ENCODE results near the gene EMC8.

Gene EMC8

GRCh38 chr16:85752511-85753420, 46.6 kb downstream of the EMC8 start:
- peak; percentile 68 for DNase-seq

DNA sequence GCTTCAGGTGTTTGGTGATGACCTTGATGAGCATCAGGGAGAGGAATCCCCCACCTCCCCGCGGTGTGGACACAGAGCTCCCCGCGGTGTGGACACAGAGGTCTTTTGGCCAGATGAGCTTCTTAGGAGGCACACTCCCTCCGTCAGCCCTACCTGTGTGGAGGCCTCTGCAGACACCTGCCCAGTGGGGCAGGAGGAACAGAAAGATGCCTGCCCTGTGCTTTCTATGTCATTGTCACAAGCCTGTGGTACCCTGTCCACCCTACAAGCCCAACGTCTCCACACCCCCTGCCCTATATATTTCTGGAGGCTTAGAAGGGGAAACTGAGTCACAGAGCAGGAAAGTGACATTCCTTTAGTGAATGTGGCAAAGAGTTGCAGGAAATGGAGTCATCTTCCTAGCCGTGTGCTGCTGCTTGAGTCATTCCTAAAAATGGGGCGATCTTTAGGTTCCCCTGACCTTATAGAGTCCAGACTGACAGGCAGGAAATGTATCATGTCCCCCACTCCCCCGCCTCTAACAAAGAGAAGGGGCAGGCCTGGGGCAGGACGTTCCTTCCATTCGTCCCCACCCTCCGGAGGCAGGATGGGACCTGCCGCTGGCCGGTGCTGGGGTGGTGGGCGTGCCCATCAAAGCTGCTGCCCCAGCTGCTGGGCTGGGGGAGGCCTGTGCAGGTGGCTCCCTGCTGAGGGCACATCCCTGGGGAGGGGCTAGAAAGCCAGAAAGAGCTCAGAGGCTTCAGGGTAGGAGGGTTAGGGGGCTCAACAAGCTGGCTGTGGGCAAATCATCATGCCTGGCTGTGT, 47.4 kb downstream of the EMC8 start:
- no peak for DNase-seq

DNA sequence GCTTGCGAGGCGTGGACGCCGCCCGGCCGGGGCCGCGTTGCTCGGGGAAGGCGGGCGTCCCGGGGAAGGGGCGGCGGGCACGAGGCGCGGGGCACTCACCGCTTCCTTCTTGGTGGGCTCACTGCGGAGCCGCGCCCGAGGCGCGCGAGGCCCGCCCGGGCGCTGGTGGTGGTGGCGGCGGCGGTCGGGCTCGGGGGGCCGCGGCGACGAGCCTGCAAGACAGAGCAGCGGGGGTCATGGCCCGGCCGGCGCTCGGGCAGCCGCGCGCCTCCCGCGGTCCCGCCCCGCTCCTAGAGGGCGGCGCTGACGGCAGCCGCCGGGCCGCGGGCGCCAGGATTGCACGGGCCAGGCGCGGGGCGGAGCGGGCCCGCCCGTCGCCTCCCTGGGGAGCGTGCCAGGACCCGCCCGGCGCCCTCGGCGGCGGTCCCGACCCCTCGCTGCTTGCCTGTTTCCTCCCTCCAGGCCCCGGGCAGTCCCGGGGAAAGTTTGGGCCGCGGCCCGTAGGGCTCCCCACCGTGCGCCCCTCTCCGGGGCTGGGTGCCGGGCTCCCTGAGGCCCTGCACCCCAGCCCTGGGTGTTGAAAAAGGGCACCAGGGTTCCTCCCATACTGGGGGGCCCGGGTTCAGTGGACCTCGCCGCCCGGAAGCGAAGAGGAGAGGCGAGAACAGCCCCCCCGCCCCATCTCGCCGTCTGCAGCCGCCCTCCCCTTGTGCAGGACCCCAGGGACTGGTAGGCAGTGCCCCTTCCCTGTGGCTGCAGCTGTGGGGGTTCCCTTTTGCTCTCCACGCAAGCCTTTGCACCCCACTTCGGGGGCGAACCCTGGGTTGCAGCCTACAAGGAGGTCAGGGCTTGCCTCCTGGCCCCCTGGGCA, 48.3 kb downstream of the EMC8 start, which contains the start of gene C16orf74:
C16orf74 (minus strand) TSS at position 270 of the 871 bp plus-strand sequence. CDS start 15,879 bp downstream, outside the sequence.
- DNase-seq, result peak; percentile 46

- DNase-seq, result peak; percentile 27
Measured at GRCh38 chr16:85750146-85750826, 49.1 kb downstream of the EMC8 start.

DNA sequence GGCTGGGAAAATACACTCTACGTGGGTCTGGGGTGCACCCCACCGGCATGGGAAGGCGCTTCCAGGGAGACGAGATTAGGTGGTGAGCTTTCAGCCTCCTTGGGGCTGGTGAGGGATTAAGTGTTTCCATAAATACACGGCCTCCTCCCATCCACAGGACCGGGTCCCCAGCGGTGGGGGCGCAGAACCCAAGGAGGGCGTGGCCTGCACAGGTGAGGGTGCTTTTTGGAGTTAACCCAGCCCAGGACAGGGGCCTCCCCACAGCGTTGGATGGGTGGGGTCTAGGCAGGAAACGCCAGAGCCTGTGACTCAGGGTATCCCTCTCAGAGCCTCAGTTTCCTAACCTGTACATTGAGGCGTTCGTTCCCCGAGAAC, 49.6 kb downstream of the EMC8 start:
- DNase-seq, result no peak

DNA sequence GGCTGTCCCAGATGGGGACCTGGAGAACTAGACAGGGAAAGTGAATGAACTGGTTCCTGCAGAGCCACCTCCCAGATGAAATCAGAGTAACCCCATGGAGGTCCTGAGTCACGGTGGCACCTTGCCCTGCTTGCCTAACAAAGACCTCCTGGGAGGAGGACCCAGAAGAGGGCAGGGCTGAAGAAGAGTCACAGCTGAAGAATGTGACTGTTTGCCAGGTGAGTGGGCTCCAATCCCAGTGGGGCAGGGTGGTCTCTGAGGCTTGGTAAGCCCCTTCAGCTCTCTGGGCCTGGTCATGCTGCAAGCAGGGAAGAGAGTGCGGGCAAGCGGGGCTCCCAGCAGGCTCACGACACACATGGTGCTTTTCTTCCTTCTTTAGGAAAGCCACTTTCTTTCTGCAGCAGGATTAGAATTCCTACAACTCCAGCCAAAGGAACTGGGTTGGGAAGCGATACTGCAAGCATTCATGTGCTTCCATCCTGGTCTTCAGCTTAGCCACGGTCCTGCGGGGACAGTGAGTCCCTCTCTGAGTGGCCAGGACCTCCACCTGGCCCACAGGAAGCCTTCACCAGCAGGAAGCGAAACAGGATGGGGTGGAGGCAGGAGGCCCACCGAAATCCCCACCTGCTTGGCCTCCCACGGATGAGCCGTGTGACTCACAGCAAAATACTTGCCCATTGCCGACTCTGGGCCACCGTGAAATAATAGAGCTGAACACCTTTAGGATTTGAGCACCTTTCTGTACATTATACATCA, 52.7 kb downstream of the EMC8 start:
- no peak for DNase-seq

DNA sequence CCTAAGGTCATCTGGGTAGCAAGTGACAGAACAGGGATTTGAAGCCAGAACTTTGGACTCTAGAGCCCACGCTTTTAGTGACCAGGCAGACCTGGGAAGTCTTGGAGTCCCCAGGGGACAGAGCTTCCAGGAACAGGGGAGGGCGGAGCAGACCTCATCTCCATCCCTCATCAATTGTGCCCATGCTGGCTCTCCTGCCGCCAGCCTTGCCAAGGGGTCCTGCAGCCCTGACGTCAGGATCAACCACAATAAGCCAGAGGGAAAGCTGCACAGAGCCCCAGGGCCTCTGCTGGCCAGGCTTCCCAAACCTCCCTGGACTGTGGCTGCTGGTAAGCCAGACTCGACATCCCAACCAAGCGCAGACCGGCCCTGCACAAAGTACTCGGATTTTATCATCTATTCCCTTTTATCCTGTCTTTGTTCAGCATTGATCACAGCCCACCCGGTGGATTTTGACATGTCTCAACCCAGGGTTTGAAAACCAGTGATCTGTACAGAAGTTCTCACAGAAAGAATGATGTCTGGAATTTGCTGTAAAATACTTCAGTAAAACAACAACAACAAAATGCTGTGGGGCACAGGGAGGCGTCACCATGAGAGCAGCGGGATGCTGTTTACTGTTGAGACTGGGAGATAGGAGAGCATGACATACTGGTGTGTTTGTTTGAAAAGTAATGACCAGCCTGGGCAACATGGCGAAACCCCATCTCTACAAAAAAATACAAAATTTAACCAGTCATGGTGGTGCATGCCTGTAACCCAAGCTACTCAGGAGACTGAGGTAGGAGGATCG, 60.2 kb downstream of the EMC8 start:
- no peak for DNase-seq

- no peak for DNase-seq
Measured at GRCh38 chr16:85736921-85737320, 62.4 kb downstream of the EMC8 start.

- DNase-seq, result no peak
Measured at GRCh38 chr16:85735946-85736345, 63.4 kb downstream of the EMC8 start.

- DNase-seq, result no peak
Measured at GRCh38 chr16:85735225-85735635, 64.1 kb downstream of the EMC8 start.

DNA sequence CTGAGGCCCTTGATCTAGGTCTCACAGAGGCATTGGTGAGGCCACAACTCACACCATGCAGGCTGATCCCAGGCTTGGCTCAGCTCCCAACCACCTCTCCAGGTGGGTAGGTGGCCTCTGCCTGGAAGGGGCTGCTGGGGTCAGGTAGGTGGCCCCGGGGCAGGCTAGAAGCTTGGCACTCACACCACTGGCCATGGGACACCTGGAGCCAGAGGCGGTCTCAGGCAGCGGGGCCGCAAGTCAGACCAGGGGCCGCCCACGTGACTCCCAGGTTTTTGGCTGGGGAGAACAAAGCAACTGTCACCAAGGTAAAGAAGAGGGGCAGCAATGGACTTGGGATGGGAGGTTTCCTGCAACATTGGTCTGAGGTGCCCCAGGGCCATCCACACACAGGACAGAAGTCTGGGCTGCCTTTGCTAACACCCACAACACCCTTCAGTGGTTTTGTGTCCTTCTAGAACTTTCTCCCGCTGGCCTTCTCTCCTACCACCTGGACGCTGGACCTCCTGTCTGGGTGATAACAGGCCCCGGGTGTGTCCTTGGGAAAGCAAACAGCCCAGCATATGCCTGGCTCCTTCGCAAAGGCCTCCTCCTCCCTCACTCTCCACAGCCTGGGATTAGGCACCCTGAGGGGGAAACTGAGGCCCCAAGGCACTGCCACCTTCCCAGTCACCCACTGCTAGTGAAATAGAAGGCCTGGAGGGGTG, 64.9 kb downstream of the EMC8 start:
- no peak for DNase-seq

- peak; percentile 78 for DNase-seq
Measured at GRCh38 chr16:85733839-85734170, 65.5 kb downstream of the EMC8 start.

DNA sequence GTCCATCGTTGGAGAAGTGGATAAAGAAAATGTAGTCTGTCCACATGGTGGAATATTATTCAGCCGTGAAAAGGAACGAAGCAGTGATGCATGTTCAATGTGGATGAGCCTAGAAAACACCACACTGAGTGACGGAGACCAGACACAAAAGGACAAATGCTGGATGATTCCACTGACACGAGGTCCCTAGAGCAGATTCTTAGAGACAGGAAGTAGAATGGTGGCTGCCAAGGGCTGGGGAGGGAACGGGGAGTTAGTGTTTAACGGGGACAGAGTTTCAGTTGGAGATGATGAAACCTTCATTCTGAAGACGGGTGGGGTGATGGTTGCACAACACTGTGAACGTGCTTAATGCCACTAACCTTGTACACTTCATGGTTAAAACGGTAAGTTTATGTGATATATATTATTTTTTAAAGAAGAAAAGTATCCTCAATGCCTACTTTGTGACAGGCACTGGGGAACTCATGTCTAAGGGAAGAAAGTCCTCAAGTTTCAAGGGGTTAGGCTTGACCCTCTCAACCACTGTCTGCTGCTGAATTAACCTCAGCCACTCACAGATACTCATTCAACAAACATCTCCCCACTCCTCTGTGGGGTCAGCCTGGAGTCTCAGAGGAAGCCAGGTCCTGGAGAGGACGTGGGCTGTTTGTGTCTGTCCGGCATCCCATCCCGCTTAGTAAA, 66.0 kb downstream of the EMC8 start:
- peak; percentile 59 for DNase-seq

DNA sequence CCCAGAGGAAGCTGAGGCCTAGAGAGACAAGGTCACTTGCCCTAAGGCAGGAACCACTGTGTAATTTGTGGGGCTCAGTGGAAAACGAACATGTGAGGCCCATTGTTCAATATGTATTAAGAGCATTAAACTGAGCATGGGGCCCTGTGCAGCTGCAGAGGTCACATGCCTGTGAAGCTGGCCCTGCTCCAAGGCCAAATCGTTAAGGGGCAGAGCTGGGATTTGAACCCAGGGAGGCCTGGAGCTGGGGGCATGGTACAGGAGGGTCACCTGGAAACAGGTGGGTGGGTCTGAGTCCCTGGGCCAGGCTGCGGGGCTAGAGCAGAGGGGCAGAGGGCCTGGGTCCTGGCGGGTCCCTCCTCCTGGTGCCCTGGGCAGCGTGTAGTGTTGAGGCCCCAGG, 68.2 kb downstream of the EMC8 start:
- DNase-seq, result no peak

DNA sequence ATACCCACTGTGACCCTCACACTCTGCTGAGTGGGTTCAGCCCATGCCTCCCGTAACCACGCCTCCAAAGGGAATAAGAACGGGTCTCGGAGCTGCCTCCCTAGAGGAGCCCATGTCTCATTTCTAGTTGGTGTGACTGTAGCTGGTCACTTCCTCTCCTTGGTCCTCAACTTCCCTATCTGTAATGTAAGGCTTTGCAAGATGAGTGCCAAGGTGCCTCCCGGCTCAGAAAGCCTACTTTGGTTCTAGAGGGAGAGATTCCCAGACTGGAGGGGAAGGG, 69.2 kb downstream of the EMC8 start:
- DNase-seq, result no peak

DNA sequence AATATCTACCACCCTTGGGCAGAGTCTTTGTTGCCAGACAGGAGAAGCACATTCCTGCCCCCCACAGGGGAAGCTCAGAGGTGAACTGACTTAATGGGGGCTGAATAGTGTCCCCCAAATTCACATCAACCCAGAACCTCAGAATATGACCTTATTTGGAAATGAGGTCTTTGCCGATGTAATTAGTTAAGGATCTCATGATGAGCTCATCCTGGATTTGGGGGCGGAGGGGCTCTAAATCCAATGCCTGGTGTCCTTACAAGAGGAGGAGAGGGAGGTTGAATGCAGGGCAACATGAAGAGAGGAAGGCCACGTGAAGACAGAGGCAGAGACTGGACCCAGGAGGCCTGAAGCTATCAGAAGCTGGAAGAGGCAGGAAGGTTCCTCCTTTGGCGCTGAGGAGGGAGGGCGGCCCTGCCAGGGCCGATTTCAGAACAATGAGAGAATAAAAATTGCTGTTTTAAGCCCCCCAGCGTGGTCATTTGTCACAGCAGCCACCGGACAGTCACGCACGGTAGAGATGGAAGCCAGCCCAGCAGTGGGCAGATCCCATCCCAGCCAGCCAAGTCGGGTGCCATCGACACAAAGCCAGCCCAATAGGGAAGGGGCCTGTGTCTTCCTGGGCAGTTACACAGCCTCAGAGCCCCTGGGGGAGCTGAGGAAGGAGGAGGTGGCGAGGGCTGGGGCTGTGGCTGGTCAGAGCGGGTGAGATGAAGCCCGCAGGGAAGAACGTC, 69.7 kb downstream of the EMC8 start:
- peak; percentile 65 for DNase-seq

GRCh38 chr16:85728879-85729278, 70.5 kb downstream of the EMC8 start:
- DNase-seq, result peak; percentile 22

All from fibroblast of skin of scalp (primary cell).